Measurements from ENCODE around the gene TMPRSS11D. TPM values are rescaled to one million over a fixed set of nuclear protein-coding genes. Genes with fewer than 3 reads are reported as not detected.

Gene TMPRSS11D, protein sequence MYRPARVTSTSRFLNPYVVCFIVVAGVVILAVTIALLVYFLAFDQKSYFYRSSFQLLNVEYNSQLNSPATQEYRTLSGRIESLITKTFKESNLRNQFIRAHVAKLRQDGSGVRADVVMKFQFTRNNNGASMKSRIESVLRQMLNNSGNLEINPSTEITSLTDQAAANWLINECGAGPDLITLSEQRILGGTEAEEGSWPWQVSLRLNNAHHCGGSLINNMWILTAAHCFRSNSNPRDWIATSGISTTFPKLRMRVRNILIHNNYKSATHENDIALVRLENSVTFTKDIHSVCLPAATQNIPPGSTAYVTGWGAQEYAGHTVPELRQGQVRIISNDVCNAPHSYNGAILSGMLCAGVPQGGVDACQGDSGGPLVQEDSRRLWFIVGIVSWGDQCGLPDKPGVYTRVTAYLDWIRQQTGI
- total RNA-seq, result not detected in 2 replicates
- not detected in 2 replicates for polyA plus RNA-seq
- not detected in 2 replicates for polyA plus RNA-seq (2012)
- not detected in 2 replicates for polyA minus RNA-seq (ENCODE audit: low replicate concordance)

DNA sequence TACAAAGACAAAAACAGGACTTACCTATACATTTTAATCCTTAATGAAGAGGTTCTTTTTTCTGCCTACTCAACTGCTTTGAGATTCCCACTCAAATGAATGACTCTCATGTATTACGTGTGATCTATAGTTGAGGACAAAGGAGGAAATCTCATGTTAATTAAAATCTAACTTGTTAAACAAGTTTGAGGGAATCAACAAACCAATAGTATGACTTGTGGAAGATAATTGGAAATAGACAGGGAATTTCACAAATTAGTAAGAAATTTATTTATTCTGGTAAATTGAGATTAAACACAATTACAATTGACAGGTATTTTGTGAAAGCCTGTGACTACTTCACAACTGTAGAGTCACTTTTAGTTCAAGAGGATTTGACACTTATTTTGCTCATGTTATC lies at the start of gene TMPRSS11D:
Gene TMPRSS11D (minus strand): TSS at position 101 of the 400 bp plus-strand sequence. CDS start 69 bp downstream, at position 32.
- Histone ChIP-seq H3K4me3 (replicated peaks in 1 of 4; ENCODE audit: control extremely low read depth in 1 of 4, insufficient read depth in 1 of 4, low read depth in 3 of 4, low read length in 4 of 4) (no peak within 1 kb of the TSS), H3K4me2 (ENCODE audit: extremely low read depth, insufficient read depth, low read length) (no peak within 1 kb of the TSS), H3K27ac (ENCODE audit: insufficient read depth, low read length) (peak within 1 kb of the TSS; percentile 88), H4K20me1 (ENCODE audit: control insufficient read depth, extremely low read depth, insufficient read depth, low read length) (no peaks in the 10 kb centered on the region), H3K27me3 (ENCODE audit: control insufficient read depth, insufficient read depth, low read length) (no peaks in the 10 kb centered on the region), H3K9ac (ENCODE audit: insufficient read depth, low read length) (no peak within 1 kb of the TSS), H3K79me2 (ENCODE audit: control insufficient read depth, insufficient read depth, low read length) (no peaks in the 10 kb centered on the region), H3K36me3 (ENCODE audit: control insufficient read depth, insufficient read depth, low read length) (no peaks in the 10 kb centered on the region), H3K9me3 (ENCODE audit: control insufficient read depth, insufficient read depth, low read depth, low read length) (no peaks in the 10 kb centered on the region), H2AFZ (ENCODE audit: low read length) (peak within 1 kb of the TSS; percentile 3), H3K4me1 (ENCODE audit: control insufficient read depth, extremely low read depth, insufficient read depth, low read length) (peaks cover 9% of the 10 kb centered on the region)
- DNase-seq (ENCODE audit: low read depth in 2 of 2), result no peak
- TF ChIP-seq, protein P1, sequence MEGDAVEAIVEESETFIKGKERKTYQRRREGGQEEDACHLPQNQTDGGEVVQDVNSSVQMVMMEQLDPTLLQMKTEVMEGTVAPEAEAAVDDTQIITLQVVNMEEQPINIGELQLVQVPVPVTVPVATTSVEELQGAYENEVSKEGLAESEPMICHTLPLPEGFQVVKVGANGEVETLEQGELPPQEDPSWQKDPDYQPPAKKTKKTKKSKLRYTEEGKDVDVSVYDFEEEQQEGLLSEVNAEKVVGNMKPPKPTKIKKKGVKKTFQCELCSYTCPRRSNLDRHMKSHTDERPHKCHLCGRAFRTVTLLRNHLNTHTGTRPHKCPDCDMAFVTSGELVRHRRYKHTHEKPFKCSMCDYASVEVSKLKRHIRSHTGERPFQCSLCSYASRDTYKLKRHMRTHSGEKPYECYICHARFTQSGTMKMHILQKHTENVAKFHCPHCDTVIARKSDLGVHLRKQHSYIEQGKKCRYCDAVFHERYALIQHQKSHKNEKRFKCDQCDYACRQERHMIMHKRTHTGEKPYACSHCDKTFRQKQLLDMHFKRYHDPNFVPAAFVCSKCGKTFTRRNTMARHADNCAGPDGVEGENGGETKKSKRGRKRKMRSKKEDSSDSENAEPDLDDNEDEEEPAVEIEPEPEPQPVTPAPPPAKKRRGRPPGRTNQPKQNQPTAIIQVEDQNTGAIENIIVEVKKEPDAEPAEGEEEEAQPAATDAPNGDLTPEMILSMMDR (conservative IDR thresholded peaks at IDR 0.05 in 1 of 2, IDR thresholded peaks at IDR 0.05 in 1 of 2; ENCODE audit: low read depth in 1 of 2, low read length in 2 of 2), result no peak
- no peak for TF ChIP-seq EZH2 (IDR thresholded peaks at IDR 0.05; ENCODE audit: low read length, missing control alignments)

DNA sequence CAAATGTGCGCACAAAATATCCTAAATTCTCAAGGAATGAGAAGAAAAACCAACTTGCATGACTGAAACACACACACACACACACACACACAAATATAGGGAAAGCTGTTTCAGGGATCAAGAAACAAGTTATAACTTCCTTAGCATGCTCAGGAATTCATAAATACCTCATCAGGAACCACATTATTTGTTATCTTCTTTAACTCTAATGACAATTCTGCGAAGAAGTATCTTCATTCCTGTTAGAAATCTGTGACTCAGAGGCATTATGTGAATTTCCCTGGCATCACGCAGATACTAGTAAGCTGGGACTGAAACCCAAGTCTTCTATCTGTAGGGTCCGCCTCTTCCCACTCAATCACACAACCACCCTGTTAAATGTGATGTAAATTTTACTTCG lies 49.2 kb upstream of the TMPRSS11D start:
- H3K4me1 ChIP-seq (ENCODE audit: control insufficient read depth, extremely low read depth, insufficient read depth, low read length), result no peaks in the 10 kb centered on the region
- TF ChIP-seq EZH2 (IDR thresholded peaks at IDR 0.05; ENCODE audit: low read length, missing control alignments), result no peak
- TF ChIP-seq, protein P1 (conservative IDR thresholded peaks at IDR 0.05 in 1 of 2, IDR thresholded peaks at IDR 0.05 in 1 of 2; ENCODE audit: low read depth in 1 of 2, low read length in 2 of 2), result no peak
- H3K79me2 ChIP-seq (ENCODE audit: control insufficient read depth, insufficient read depth, low read length), result no peaks in the 10 kb centered on the region
- DNase-seq (ENCODE audit: low read depth in 2 of 2), result peak in 1 of 2 donors; percentile 74
- no peak overlapping the region for H3K9ac ChIP-seq (ENCODE audit: insufficient read depth, low read length)
- no peak overlapping the region for H3K4me3 ChIP-seq (replicated peaks in 1 of 4; ENCODE audit: control extremely low read depth in 1 of 4, insufficient read depth in 1 of 4, low read depth in 3 of 4, low read length in 4 of 4)
- no peaks in the 10 kb centered on the region for H3K36me3 ChIP-seq (ENCODE audit: control insufficient read depth, insufficient read depth, low read length)
- H2AFZ ChIP-seq (ENCODE audit: low read length), result no peak overlapping the region
- no peak overlapping the region for H3K27ac ChIP-seq (ENCODE audit: insufficient read depth, low read length)
- no peaks in the 10 kb centered on the region for H3K27me3 ChIP-seq (ENCODE audit: control insufficient read depth, insufficient read depth, low read length)
- no peaks in the 10 kb centered on the region for H4K20me1 ChIP-seq (ENCODE audit: control insufficient read depth, extremely low read depth, insufficient read depth, low read length)
- H3K4me2 ChIP-seq (ENCODE audit: extremely low read depth, insufficient read depth, low read length), result no peak overlapping the region
- H3K9me3 ChIP-seq (ENCODE audit: control insufficient read depth, insufficient read depth, low read depth, low read length), result no peaks in the 10 kb centered on the region

DNA sequence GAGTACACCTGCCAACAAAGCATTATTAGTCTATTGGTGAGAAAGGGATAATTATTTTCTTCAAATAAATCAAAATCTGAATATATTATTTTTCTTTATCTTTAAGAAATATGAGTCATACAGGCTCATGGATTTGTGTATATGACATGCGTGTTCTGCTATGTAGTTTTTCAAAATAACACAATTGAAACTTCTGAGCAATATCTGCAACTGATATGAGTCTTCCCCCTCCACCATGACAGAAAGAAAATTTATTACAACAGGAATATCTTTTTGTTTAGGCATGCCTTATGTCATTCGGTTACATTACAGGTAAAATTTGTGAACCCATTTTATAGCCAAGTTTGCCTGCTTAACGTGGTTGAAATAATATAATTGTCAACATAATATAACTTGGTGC lies 47.5 kb upstream of the TMPRSS11D start:
- Histone ChIP-seq H2AFZ (ENCODE audit: low read length) (no peak overlapping the region), H3K4me1 (ENCODE audit: control insufficient read depth, extremely low read depth, insufficient read depth, low read length) (no peaks in the 10 kb centered on the region), H3K9ac (ENCODE audit: insufficient read depth, low read length) (no peak overlapping the region), H3K27me3 (ENCODE audit: control insufficient read depth, insufficient read depth, low read length) (no peaks in the 10 kb centered on the region), H3K4me3 (replicated peaks in 1 of 4; ENCODE audit: control extremely low read depth in 1 of 4, insufficient read depth in 1 of 4, low read depth in 3 of 4, low read length in 4 of 4) (no peak overlapping the region), H4K20me1 (ENCODE audit: control insufficient read depth, extremely low read depth, insufficient read depth, low read length) (no peaks in the 10 kb centered on the region), H3K27ac (ENCODE audit: insufficient read depth, low read length) (no peak overlapping the region), H3K4me2 (ENCODE audit: extremely low read depth, insufficient read depth, low read length) (no peak overlapping the region), H3K9me3 (ENCODE audit: control insufficient read depth, insufficient read depth, low read depth, low read length) (no peaks in the 10 kb centered on the region), H3K79me2 (ENCODE audit: control insufficient read depth, insufficient read depth, low read length) (no peaks in the 10 kb centered on the region), H3K36me3 (ENCODE audit: control insufficient read depth, insufficient read depth, low read length) (no peaks in the 10 kb centered on the region)
- TF ChIP-seq EZH2 (IDR thresholded peaks at IDR 0.05; ENCODE audit: low read length, missing control alignments), result no peak
- TF ChIP-seq, protein P1 (conservative IDR thresholded peaks at IDR 0.05 in 1 of 2, IDR thresholded peaks at IDR 0.05 in 1 of 2; ENCODE audit: low read depth in 1 of 2, low read length in 2 of 2), result no peak
- DNase-seq (ENCODE audit: low read depth in 2 of 2), result no peak
